ENCODE results near the gene MTMR6.
A peak's percentile ranks its signal among the peaks of the same experiment; 100 is the strongest.

The MTMR6 gene

DNA sequence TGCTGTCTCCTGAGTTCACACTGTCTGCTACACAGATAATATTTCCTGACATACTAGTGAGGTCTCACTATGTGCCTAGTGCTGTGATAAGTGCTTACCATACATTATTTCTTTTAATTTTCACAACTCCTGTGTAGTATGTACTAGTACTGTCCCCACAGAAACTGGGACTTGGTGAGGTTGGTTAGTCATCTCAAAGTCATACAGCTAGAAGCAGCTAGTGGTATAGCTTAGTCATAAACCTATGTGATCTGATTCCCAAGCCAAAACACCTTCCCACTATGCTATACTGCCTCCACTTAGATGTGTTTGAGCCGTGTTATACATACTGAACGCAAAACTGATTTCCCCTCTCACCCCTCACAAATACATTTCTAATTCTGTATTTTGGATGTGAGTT is 10.5 kb downstream of the MTMR6 start:
- DNase-seq, result no peak

DNA sequence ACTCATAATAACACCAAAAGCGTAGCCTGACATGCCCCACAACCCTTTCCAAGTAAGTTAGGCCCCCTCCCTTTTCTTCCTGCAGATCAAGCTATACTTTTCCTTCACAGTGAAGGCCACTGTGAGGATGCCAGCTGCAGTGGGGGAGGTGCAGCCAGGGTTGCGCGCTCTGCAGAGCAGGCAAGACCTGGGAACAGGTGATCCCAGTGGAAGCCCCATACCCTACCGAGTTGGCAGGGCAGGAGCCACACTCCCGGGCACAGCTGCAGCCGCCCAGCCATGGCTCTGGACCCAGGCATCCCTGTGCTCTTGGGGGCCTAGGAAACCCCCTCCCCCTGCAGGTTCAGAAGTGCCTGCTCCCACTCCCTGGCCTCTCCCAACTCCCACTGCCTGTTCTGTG is 18.7 kb downstream of the MTMR6 start:
- DNase-seq, result no peak

DNA sequence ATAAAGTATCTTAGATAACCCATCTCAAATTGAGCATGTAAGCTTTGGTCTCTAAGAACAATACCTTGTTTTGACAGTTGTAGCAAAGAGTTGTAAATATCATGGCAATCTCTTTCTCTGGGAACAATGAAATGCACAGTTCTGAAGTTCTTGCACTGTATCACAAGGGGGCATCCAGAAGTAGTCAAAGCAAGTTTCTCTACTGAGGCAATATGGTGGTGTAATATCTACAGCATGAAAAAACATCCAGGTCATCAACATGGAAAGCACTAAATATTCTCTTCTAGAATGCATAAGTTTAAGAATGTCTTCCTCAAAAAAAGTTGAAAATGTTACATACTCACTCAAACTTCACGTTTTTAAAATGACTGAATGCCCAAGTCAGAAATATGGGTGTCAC is 19.6 kb downstream of the MTMR6 start:
- DNase-seq, result peak in 2 of 6 experiments; percentile 16 to 21

DNA sequence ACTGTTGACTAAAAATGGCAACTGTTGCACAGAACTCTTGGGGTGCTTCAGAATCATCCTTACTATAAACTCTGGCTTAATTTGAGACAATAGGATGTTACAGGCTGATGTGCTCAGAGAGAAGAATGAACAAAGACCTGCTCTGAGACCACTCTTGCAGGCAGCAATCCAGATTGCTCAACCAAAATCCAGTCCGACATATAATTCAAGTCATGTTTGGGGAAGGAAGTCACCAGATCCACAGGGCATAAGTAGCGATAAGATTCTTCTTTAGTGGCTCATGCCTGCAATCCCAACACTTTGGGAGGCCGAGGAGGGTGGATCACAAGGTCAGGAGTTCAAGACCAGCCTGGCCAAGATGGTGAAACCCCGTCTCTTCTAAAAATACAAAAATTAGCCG is 20.6 kb downstream of the MTMR6 start:
- no peak for DNase-seq

DNA sequence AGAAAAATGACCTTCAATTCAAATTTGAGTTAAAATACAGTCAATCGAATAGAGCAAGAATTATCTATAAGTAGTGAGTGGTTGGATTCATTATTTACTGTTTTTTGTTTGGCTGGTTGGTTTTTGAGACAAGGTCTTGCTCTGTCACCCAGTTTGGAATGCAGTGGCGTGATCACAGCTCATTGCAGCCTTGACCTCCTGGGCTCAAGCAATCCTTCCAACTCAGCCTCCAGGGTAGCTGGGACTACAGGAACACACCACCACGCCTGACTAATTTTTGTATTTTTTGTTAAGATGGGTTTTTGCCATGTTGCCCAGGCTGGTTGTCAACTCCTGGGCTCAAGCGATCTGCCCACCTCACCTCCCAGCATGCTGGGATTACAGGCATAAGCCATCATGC is 25.0 kb downstream of the MTMR6 start:
- DNase-seq, result no peak

DNA sequence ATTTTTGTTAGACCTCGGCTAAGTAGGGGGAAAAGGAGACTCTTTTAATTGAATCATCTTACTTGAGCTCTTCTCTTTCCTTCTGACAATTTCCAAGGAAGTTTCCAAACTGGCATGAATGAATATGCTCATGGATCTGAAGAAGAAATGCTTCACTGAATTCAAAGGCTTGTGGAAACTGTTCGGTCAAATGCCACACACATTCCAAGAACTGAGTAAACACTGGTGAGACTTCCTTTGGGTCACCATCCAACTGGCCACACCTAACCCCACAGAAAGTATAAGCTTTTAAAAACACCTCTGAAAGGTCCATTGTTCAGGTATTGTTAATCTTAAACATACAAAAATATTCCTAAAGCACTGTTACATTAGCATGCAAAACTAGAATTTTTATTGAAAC is 33.6 kb downstream of the MTMR6 start:
- DNase-seq, result no peak

DNA sequence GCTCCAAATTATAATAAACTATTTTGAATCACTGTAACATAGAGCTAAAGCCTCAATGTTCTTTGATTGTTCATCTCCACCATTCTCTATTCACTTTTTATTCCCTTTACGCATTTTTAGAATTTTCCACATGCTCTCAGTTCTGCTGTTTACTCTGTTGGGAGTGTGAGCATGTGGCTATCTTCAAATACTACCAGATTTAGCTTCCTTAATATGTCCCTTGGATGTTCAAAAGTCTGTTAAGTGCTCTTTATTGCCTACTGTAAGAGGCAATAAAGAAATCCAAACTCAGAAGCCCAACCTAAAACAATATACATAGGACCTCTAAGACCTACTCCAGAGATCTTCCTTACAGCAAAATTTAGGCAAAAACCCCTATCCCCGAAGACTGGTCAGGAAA is 34.5 kb downstream of the MTMR6 start:
- no peak for DNase-seq

DNA sequence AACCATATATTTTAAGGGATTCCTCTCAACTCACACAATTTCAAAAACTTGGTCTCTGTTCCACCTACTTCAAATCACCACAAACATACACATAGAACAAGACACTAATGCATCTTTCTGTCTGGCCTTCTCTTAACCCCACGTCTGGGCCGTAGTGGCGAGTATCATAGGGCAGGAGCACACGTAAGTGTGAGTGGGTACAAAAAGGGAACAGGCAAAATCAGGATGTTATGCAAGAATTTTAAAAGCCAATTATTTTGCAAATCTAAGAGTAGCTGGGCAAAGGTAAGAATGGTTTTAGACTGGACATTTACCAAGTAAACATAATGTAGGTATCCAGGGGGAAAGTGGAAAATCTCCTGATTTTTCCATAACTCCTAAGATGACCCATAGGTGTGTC is 35.1 kb downstream of the MTMR6 start:
- DNase-seq, result no peak

DNA sequence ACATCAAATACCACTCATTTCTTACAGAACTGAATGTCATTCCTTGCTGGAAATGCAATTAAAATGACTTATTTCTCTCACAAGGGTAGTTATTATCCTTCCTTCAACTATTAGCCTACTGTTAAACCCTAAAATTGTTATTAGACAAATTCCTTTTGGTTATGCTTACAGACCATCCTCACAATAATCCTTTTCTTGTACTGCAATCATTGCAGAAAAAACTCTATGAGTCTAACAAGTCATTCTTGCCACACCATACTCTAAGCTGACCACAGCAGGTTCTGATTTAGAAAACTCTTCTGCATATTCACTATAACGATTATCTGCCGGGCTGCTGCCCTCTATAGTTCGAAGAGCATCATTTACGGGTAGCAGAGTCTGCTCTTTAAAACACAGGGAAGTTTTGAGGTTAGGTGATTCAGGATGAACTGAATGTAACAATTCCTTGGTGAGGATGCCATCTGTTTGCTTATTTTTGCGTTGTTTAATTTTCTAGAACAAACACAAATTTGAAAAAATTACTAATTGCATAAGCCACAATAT is 38.2 kb downstream of the MTMR6 start:
- no peak for DNase-seq

DNA sequence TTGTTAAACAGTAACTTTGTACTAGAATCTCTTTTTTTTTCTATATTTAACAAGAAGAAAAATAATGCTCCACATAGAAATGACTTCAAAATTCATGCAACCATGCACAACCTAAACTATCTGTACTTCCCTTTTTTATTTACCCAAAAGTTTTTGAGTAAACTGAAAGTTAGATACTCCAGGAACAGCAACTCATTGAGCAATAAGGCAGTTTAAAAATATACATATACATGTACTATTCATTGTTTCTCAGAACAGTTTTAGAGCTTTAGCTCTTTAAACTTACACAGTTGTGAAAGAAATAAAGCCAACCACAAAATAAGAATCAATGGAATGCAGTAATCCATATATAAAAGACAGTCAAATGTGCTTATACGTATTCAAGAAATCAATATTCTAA is 39.2 kb downstream of the MTMR6 start:
- DNase-seq, result no peak

DNA sequence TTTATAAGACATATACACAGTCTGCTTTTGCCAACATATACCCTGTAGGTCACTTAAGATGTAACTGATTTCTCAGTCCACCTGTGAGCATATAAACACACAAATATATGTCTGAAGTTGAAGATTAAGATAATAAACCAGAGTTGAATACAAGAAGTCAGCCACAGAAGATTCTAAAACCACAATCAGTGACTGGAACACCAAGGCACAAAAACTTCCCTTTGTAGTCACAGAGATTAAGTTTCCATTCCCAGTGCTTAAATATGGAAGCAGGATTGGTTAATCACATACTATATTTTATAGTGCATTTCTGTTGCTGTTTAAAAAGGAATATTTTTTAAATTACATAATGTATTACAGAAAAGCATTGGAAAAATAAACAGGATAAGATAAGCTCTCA is 39.9 kb downstream of the MTMR6 start:
- DNase-seq, result no peak

DNA sequence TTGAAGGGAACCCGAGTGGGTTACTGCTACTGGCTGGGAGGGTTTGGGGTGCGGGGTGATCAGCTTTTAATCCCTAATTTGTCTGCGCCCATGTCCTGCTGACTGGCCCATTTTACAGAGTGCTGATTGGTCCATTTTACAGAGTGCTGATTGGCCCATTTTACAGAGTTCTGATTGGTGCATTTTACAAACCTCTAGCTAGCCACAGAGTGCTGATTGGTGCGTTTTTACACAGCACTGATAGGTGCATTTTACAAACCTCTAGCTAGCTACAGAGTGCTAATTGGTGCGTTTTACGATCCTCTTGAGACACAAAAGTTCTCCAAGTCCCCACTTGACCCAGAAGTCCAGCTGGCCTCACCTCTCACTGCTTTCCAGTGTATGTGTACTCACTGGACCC is 43.2 kb downstream of the MTMR6 start:
- no peak for DNase-seq

DNA sequence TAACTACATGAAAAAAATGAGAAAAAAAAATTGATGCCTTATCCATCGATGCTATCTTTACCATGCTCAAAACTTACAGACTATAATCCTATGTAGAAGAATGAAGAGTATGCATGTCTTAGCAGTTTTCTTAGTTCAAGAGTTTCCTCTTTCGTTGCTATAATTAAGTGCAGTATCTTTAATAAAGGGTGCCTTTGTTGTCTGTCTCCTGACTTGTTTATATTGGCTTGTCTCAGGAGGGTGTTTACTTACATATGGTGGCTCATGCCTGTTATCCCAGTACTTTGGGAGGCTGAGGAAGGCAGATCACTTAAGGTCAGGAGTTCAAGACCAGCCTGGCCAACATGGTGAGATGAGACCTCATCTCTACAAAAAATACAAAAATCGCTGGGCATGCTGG is 44.3 kb downstream of the MTMR6 start:
- DNase-seq, result no peak

DNA sequence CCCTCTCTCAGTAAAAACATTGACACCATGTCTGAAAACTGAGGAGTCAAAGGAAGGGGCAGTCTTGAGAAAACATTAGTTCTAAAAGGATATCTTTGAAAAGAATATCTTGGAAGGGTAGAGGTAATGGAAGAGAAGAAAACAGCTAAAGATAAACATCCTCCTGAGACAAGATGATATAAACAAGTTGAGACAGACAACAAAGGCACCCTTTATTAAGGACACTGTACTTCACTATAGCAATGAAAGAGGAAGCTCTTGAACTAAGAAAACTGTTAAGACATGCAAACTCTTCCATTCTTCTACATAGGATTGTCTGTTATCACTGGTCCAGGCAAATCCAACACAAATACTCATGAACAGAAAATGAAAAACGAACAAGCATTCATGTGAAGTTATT is 46.3 kb downstream of the MTMR6 start:
- DNase-seq, result no peak

DNA sequence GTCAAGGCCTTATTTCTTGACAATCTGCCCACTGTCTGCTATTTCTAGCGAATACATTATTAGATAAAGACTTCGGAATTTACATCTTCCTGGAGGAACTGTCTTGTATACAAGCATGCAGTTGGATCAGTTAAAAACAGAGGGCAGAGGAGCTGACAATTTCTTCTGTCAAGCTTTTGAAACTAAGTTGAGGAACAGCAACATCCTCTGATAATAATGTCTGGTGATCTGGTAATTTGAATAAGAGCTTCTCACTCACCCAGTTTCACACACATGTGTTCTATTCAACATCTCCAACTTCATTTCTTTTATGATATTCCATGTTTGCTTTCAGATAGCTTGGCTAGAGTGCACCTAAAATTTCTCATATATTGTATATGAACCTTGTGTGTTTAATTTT is 50.2 kb downstream of the MTMR6 start:
- DNase-seq, result no peak

DNA sequence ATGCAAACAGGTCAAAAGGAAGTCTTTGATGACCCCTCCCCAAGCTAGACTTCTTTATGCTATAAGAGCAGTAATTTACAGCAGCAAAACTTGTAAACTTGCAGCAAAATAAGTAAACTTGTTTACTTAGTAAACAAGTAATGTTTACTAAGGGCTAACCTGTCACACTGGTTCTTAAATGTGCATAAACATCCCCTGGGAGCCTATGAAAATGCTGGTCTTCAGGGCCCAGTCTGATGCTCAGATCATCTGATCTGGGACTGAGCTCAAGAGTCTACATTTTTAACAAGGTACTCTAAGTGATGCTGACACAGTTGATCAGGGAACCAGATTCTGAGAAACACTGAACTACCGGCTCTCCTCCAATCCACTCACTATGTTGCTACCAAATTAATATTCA is 53.4 kb downstream of the MTMR6 start:
- DNase-seq, result no peak

DNA sequence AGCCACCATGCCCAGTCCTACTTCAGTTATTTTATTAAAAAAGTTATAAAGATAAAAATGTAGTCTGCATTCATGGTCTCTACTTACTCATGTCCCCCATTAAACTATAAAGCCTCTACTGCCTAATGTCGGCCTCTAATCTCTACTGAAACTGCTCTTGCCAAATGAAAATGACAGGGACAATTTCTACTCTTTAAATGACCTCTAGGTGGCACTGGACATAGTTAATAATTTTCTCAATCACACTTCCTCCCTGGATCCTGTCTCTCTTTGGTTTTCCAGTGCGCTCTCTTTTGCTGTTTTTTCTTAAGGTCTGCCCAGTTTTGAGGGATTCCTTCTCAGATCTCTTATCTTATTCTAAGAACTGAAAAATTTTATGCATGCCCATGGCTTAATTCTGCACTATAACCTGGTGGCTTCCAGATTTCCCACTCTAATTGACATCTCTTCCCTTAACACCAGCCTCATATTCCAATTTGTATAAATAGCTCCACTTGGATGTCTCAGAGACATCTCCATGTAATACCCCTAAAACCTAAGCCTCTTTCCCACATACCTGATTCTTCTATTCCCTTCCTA is 54.3 kb downstream of the MTMR6 start:
- DNase-seq, result peak in 1 of 6 experiments; percentile 2

DNA sequence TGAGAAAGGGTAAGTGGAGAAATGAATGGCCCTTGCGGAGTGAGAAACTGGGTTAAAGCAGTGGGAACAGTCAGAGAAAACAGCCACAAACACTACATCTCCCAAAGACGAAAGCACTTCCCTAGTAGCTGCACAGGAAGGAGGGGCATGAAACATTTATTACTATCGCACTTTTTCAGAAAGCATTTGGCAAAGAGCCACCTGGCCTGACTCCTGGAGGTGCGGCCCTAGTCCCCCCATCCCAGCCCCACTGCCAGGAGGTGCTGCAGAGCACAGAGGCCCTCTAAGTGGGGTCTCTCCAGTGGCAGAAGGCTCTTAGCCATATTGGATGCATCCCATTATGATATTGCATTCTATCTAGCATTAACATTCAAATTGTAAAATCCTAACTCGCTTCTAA is 55.8 kb downstream of the MTMR6 start:
- no peak for DNase-seq

DNA sequence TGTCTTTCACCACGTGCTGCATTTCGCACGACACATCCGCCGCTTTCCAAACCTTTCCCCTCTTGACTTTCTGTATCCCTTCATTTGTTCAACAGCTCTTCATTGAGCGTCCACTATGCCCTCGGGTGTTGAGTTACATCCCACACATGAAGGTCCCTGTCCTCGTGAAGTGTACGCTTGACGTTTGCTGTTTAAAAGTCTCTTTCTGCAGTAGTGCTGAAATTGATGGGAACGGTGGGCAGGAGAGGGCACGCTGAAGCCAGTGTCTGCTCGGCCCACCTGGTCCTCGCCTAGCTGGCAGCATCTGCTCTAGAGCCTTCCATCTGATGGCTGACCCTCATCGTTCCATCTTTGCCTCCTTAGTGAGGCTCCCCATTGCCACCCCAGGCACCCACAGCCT is 59.6 kb downstream of the MTMR6 start:
- DNase-seq, result no peak

DNA sequence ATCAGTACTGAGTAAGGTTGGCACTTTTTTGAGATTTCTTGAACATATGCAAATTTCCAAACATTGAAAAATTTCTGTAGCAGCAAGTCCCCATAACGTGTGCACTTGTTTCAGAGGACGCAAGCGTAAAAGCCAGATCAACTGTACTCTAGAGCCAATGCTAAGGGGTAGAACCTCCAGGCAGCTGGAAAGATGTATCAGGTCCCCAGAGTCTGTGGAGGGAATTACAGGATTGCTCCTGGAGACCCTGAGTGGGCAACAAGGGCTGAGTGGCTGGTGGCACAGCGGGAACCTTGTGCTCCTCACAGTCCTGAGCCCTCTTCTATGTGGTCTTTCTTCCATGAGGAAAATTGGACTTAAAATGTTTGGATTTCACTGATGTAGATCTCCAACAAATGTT is 61.3 kb downstream of the MTMR6 start:
- DNase-seq, result no peak

DNA sequence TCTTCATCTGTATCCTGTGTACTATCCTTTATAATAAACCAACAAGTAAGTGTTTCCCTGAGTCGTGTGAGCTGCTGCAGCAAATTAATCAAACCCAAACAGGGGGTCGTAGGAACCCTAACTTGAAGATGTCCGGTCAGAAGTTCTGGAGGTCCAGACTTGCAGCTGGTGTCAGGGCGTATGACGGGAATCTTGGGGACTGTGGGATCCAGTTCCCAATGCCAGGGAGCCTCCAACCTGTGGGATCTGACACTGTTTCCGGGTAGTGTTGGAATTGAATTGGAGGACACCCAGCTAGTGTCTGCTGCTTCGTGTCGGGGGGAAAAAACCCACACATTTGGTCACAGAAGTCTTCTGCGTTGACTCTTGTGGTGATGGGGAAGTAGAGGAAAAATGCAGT is 63.1 kb downstream of the MTMR6 start:
- DNase-seq, result no peak

DNA sequence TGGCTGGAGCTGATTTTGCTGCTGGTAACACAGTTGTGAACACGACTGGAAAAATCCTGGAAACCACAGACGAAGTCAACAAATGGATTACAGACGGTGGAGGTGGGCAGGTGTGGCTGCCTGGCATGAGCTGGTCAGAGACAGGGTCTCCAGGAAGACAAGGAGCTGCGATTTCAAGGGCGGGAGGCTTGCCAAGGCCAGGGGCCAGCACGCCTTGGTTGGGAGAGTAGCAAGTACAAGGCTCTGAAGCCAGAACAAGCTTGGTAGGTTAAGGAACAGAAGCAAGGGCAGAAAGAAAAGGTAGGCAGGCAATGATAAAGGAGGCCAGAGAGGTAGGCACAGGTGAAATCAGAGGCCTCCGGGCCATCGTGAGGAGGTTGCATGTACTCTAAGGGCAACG is 64.5 kb downstream of the MTMR6 start:
- no peak for DNase-seq

DNA sequence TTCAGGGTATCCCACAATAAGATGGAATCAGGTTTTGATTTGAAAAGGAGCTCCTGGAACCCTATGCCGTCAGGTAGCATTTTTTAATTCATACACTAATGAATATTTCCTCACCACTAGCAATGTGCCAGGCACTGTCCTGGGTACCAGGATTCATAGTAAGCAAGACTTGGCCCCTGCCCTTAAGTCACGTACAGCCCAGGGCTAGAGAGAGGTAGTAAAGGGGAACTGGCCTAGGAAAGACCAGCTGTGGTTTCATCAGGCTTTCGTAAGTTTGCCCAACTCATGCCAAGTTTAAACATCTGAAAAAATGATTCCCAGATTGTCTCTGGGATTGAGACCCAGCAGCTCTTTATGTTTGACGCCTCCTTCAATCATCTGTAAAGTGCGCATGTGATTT is 69.3 kb downstream of the MTMR6 start:
- DNase-seq, result no peak

DNA sequence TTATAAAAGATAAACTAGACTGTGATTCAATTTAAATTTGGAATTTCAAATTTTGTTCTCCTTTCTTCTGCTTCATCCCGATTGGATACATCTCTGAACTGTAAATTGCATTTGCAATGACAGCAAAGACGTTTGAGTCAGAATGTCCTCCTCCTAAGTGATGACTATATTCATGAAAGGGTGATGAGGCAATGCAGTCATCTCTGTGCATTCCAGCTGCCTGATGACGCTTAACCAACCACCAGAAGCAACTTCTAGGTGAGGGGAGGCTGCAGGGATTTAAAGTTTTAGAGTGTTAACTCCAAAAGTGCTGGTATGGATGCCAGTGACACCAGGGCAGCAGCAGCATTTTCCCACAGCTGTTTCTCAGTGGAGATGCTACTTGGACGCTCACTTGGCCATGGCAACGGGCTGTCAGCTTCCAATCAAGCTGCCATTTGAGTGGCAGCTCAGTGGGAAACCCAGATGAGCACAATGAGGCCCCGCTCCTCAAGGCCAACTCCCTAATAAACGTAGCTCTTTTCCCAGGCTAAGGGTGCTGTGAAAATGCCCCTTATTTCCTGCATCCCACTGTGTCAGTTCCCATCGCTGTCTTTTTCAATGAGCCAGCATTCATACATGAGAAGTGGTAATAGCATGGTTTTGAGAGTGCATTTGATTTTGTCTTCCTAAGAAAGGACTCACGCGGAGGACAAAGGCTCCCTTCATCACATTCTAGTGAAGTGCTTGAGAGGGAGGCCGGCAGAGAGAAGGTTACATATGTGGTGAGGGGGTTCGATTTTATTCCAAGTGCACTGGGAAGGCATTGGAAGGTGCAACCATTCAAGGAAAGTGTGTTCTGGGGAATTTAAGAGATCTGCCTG is 70.0 kb downstream of the MTMR6 start:
- DNase-seq, result no peak

DNA sequence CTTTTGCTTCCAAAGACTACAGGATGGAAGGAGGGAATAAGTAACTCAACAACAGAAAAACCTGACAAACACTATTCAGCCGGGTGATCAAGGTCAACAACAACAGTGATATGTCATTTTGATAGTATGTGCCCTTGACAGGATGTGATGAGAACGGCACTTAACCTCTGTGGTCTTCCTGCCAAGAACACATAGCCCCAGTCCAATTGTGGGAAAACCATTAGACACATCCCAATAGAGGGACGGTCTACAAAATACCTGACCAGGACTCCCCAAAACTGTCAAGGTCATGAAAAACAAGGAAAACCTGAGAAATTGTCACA is 72.1 kb downstream of the MTMR6 start:
- DNase-seq, result no peak

Measured in stimulated activated naive CD4-positive, alpha-beta T cell (primary cell).